Measurements from ENCODE around the gene TMEM269.

DNA sequence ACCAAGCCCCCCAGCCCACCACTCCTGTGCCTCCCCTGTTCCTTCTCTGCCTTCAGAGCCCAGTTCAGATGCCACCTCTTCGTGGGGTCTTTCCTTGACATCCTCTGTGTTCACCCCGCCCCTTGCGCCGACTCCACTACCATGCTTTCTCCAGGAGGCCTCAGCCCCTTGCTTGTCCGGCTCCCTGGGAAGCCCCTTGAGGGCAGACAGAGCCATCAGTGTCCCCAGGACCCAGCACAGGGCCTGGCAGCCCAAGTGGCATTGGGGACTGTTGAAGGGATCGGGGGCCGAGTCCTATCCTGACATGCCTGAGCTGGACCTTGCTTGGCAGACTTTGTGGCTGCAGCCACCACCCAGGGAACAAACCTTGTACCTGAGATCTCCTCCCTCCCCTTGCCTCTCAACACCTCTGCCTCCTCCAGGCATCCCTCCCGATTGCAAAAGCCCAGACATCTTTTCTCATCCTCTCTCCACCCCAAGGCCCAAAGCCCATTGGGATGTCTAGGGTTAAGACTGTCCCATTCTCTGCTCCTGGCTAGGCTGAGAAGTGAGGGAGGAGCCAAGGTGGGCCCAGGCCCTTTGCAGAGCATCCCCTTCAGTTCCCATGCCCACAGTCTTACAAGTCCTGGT, 48.1 kb upstream of the TMEM269 start:
- TF ChIP-seq, protein P1, sequence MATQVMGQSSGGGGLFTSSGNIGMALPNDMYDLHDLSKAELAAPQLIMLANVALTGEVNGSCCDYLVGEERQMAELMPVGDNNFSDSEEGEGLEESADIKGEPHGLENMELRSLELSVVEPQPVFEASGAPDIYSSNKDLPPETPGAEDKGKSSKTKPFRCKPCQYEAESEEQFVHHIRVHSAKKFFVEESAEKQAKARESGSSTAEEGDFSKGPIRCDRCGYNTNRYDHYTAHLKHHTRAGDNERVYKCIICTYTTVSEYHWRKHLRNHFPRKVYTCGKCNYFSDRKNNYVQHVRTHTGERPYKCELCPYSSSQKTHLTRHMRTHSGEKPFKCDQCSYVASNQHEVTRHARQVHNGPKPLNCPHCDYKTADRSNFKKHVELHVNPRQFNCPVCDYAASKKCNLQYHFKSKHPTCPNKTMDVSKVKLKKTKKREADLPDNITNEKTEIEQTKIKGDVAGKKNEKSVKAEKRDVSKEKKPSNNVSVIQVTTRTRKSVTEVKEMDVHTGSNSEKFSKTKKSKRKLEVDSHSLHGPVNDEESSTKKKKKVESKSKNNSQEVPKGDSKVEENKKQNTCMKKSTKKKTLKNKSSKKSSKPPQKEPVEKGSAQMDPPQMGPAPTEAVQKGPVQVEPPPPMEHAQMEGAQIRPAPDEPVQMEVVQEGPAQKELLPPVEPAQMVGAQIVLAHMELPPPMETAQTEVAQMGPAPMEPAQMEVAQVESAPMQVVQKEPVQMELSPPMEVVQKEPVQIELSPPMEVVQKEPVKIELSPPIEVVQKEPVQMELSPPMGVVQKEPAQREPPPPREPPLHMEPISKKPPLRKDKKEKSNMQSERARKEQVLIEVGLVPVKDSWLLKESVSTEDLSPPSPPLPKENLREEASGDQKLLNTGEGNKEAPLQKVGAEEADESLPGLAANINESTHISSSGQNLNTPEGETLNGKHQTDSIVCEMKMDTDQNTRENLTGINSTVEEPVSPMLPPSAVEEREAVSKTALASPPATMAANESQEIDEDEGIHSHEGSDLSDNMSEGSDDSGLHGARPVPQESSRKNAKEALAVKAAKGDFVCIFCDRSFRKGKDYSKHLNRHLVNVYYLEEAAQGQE (IDR thresholded peaks at IDR 0.05; ENCODE audit: insufficient replicate concordance, low read depth): no peak
- no peak for TF ChIP-seq GABPA (IDR thresholded peaks at IDR 0.05; ENCODE audit: low read depth)
